Measurements from ENCODE around the gene PRKCA.

The PRKCA gene

DNA sequence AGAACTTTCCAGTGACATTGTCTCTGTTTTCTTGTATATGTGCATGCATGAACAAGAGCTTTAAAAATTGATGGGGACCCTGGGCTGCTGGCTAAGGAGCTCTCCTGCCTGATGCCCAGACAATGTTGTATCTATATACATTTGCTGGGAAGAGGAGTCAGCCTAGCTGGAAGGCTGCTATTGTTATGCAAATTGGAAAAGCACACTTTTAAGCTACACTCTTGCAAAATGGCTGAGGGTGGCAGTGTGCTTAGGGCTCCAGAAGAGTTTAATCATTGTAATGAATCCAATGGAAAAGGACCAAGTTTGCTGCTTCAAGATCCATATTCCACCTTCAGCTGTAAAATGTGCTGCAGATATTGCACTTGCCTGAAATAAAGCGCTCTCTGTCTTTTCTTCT lies 171.8 kb downstream of the PRKCA start:
- TF ChIP-seq POLR2AphosphoS5 (IDR thresholded peaks at IDR 0.05; ENCODE audit: low read depth, low read length) (no peak), SIN3A (IDR thresholded peaks at IDR 0.05; ENCODE audit: borderline replicate concordance, insufficient read depth, low read length) (no peak), FOXP2 (optimal IDR thresholded peaks at IDR 0.05; ENCODE audit: borderline replicate concordance, extremely low read depth, extremely low read length, insufficient read depth) (no peak), TAF1 (IDR thresholded peaks at IDR 0.05; ENCODE audit: borderline replicate concordance, insufficient read depth, low read length) (no peak)
- TF ChIP-seq, protein P1, sequence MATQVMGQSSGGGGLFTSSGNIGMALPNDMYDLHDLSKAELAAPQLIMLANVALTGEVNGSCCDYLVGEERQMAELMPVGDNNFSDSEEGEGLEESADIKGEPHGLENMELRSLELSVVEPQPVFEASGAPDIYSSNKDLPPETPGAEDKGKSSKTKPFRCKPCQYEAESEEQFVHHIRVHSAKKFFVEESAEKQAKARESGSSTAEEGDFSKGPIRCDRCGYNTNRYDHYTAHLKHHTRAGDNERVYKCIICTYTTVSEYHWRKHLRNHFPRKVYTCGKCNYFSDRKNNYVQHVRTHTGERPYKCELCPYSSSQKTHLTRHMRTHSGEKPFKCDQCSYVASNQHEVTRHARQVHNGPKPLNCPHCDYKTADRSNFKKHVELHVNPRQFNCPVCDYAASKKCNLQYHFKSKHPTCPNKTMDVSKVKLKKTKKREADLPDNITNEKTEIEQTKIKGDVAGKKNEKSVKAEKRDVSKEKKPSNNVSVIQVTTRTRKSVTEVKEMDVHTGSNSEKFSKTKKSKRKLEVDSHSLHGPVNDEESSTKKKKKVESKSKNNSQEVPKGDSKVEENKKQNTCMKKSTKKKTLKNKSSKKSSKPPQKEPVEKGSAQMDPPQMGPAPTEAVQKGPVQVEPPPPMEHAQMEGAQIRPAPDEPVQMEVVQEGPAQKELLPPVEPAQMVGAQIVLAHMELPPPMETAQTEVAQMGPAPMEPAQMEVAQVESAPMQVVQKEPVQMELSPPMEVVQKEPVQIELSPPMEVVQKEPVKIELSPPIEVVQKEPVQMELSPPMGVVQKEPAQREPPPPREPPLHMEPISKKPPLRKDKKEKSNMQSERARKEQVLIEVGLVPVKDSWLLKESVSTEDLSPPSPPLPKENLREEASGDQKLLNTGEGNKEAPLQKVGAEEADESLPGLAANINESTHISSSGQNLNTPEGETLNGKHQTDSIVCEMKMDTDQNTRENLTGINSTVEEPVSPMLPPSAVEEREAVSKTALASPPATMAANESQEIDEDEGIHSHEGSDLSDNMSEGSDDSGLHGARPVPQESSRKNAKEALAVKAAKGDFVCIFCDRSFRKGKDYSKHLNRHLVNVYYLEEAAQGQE (IDR thresholded peaks at IDR 0.05; ENCODE audit: insufficient read depth in 1 of 2, low read depth in 2 of 2, low read length in 2 of 2) = no peak

DNA sequence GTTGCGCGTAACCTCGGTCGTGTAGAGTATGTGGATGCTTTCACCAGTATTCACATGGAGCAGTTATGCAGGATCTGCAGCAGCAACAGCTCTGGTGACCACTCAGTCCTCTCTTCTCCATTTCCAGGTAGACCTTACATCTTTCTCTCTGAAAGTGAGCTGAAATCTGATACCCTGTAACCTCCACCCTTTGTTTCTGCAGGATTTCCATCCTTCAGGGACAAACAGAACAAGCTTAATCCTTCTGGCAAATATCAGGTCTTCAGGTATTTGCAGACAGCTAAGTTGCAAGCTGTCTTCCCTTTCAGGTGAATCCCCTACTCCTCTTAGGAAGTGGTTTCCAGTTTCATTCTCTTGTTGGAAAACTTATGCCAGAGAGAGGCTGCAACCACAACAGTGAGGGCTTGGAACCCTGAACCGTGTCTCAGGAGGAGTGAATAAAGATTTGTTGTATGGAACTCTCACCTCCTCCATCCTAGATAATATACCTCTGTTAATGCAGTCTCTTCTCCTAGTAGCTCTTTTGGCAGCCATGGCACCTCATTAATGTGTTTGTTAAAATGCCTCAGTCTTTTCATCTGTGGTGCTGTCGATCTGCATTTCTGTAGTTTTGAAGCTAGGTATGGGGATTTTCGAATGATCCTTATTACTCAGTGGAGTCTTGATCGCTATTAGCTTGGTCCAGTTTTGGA lies 172.5 kb downstream of the PRKCA start:
- TF ChIP-seq FOXP2 (optimal IDR thresholded peaks at IDR 0.05; ENCODE audit: borderline replicate concordance, extremely low read depth, extremely low read length, insufficient read depth) = no peak
- no peak for TF ChIP-seq SIN3A (IDR thresholded peaks at IDR 0.05; ENCODE audit: borderline replicate concordance, insufficient read depth, low read length)
- no peak for TF ChIP-seq TAF1 (IDR thresholded peaks at IDR 0.05; ENCODE audit: borderline replicate concordance, insufficient read depth, low read length)
- TF ChIP-seq, protein P1 (IDR thresholded peaks at IDR 0.05; ENCODE audit: insufficient read depth in 1 of 2, low read depth in 2 of 2, low read length in 2 of 2) = no peak
- no peak for TF ChIP-seq POLR2AphosphoS5 (IDR thresholded peaks at IDR 0.05; ENCODE audit: low read depth, low read length)

DNA sequence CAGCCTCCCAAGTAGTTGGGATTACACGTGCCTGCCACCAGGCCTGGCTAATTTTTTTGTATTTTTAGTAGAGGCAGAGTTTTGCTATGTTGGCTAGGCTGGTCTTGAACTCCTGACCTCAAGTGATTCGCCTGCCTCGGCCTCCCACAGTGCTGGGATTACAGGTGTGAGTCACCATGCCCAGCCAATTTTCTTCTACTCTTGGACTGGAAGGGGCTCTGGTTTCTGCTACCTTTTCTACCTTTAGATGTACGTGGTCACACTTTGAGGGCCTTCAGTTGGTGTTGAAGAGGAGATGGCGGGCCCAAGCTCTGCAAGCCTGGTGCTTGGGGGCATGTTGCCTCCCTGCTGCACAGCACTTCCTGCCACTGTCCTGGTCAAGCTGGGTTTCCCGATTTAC lies 173.6 kb downstream of the PRKCA start:
- no peak for TF ChIP-seq TAF1 (IDR thresholded peaks at IDR 0.05; ENCODE audit: borderline replicate concordance, insufficient read depth, low read length)
- TF ChIP-seq, protein P1 (IDR thresholded peaks at IDR 0.05; ENCODE audit: insufficient read depth in 1 of 2, low read depth in 2 of 2, low read length in 2 of 2) = no peak
- no peak for TF ChIP-seq SIN3A (IDR thresholded peaks at IDR 0.05; ENCODE audit: borderline replicate concordance, insufficient read depth, low read length)
- no peak for TF ChIP-seq POLR2AphosphoS5 (IDR thresholded peaks at IDR 0.05; ENCODE audit: low read depth, low read length)
- TF ChIP-seq FOXP2 (optimal IDR thresholded peaks at IDR 0.05; ENCODE audit: borderline replicate concordance, extremely low read depth, extremely low read length, insufficient read depth) = no peak

DNA sequence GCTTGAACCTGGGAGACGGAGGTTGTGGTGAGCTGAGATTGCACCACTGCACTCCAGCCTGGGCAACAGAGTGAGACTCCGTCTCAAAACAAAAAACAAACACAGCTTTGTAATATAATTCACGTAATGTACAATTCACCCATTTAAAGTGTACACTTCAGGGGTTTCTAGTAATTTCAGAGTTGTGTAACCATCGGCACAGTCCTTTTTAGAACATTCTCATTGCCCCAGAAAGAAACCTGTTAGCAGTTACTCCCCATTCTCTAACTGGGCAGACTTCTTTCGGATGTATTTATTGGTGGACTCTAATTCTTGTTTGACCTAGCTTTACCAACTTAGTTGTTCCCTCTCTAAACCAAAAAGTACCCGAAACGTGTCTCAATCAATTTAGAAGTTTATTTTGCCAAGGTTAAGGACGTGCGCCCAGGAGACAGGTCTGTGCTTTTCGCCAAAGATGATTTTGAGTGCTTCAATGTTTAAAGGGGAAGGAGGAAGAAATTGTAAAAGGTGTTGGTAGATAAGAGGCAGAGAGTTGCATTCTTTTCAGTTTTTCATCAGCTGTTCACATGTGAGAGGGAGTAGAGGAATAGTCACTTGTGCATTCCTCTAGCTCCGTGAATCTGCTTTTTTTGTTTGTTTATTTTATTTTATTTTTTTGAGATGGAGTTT lies 175.3 kb downstream of the PRKCA start:
- no peak for TF ChIP-seq FOXP2 (optimal IDR thresholded peaks at IDR 0.05; ENCODE audit: borderline replicate concordance, extremely low read depth, extremely low read length, insufficient read depth)
- no peak for TF ChIP-seq SIN3A (IDR thresholded peaks at IDR 0.05; ENCODE audit: borderline replicate concordance, insufficient read depth, low read length)
- no peak for TF ChIP-seq POLR2AphosphoS5 (IDR thresholded peaks at IDR 0.05; ENCODE audit: low read depth, low read length)
- TF ChIP-seq, protein P1 (IDR thresholded peaks at IDR 0.05; ENCODE audit: insufficient read depth in 1 of 2, low read depth in 2 of 2, low read length in 2 of 2) = no peak
- no peak for TF ChIP-seq TAF1 (IDR thresholded peaks at IDR 0.05; ENCODE audit: borderline replicate concordance, insufficient read depth, low read length)
